ENCODE measurements around the gene ASIC4. TPM values are rescaled to one million over a fixed set of nuclear protein-coding genes. Genes with fewer than 3 reads are reported as not detected.

The ASIC4 gene
- total and polyA plus RNA-seq, 2 of the 13 experiments (the other 11 are each of a cell fraction or from before 2014, with no cell fraction given) = 0.03 TPM; not detected in 1

- CTCF ChIA-PET (ENCODE audit: low intra/inter-chr PET ratio, low total read pairs) = interaction anchor here (0.8 to 5.3 kb wide), 11 partner anchors 9 to 148 kb away, joined by 3 to 127 read pairs (median 8); partner anchors contain the start of gene STK11IP
- peak overlapping the region; percentile 84; the same call in 1 of the 2 replicates for H3K9ac ChIP-seq (ENCODE audit: insufficient read depth, low read depth, low read length)
- peak; percentile 65; the same call in 1 of the 2 replicates for TF ChIP-seq ZSCAN9 (CRISPR knock-in tag; IDR thresholded peaks at IDR 0.05; ENCODE audit: borderline replicate concordance)
- TF ChIP-seq TBX2 (CRISPR knock-in tag; IDR thresholded peaks at IDR 0.05; ENCODE audit: borderline replicate concordance) = peak; percentile 91
- peak; percentile 49; the same call in 1 of the 2 replicates for TF ChIP-seq MAZ (IDR thresholded peaks at IDR 0.05; ENCODE audit: borderline replicate concordance, low read depth, low read length)
- peak; percentile 97 for TF ChIP-seq MAZ (CRISPR knock-in tag; IDR thresholded peaks at IDR 0.05; ENCODE audit: low read depth)
- TF ChIP-seq RFX3 (CRISPR knock-in tag; IDR thresholded peaks at IDR 0.05) = no peak
- peak; percentile 58; the same call in 1 of the 2 replicates for TF ChIP-seq ZNF792 (CRISPR knock-in tag; IDR thresholded peaks at IDR 0.05)
- 0 out of 2 replicates have a peak, but pooled peaks have one; percentile 22 for TF ChIP-seq ZNF512B (CRISPR knock-in tag; IDR thresholded peaks at IDR 0.05; ENCODE audit: borderline replicate concordance)
- TF ChIP-seq ZNF746 (CRISPR knock-in tag; IDR thresholded peaks at IDR 0.05) = peak; percentile 61; the same call in 1 of the 2 replicates
- TF ChIP-seq ZNF10 (CRISPR knock-in tag; IDR thresholded peaks at IDR 0.05; ENCODE audit: borderline replicate concordance, low read depth) = no peak
- TF ChIP-seq RBFOX2 (IDR thresholded peaks at IDR 0.05; ENCODE audit: low read depth, low read length) = peak; percentile 76
- TF ChIP-seq ZNF800 (CRISPR knock-in tag; IDR thresholded peaks at IDR 0.05) = peak; percentile 86; the same call in 1 of the 2 replicates
- peak; percentile 69; the same call in 1 of the 2 replicates for TF ChIP-seq RFXAP (CRISPR knock-in tag; IDR thresholded peaks at IDR 0.05; ENCODE audit: borderline replicate concordance)
Measured at GRCh38 chr2:219541611-219542180, 27.4 kb downstream of the ASIC4 start.

More at GRCh38 chr2:219541611-219542180, 27.4 kb downstream of the ASIC4 start:
- peak; percentile 82 for DNase-seq (ENCODE audit: low spot score)
- H3K36me3 ChIP-seq (replicated peaks in 1 of 2; ENCODE audit: control insufficient read depth in 1 of 2, insufficient read depth in 2 of 2, low read length in 2 of 2) = peaks cover 15 to 27% of the 10 kb centered on the region in 2 experiments
- peak overlapping the region; percentile 90 for H3K4me2 ChIP-seq (ENCODE audit: low read depth, low read length)
- H3K4me3 ChIP-seq (replicated peaks in 1 of 3; ENCODE audit: insufficient read depth in 1 of 3, low read depth in 2 of 3, low read length in 3 of 3) = peak overlapping the region; percentile 87 to 90 (median 89); a peak in 5 of 6 replicates
- H3K79me2 ChIP-seq (ENCODE audit: insufficient read depth, low read length) = peaks cover 32% of the 10 kb centered on the region
- H3K27ac ChIP-seq (ENCODE audit: extremely low read length, insufficient read depth, low read length) = no peak overlapping the region
- no peaks in the 10 kb centered on the region for H3K9me3 ChIP-seq (ENCODE audit: low read length)
- 38% methylated on average over 36 of the region's 48 CpGs for WGBS (ENCODE audit: low lambda C conversion rate)
- no TSS peak for BruUV-seq (replicated peaks)
- peaks cover 0 to 3% of the 10 kb centered on the region in 2 experiments; a peak in 3 of 5 replicates for H3K27me3 ChIP-seq (ENCODE audit: control insufficient read depth in 1 of 2, insufficient read depth in 2 of 2, low read length in 2 of 2)
- peak; percentile 23 for ATAC-seq
- POLR2A ChIA-PET = interaction anchor here (0.6 to 3.9 kb wide), 3 partner anchors 19 to 56 kb away, joined by 3 to 44 read pairs (median 5); partner anchors contain the start of genes OBSL1 and STK11IP
- peaks cover 63% of the 10 kb centered on the region for H3K4me1 ChIP-seq (ENCODE audit: insufficient read depth, low read length)
- H4K20me1 ChIP-seq (ENCODE audit: insufficient read depth, low read length) = peaks cover 50% of the 10 kb centered on the region
- H2AFZ ChIP-seq (ENCODE audit: low read length) = no peak overlapping the region
- intact Hi-C loops (cut with micrococcal nuclease; ENCODE audit: unreplicated experiment) = loop anchor here (1.0 to 2.0 kb wide), 3 partner anchors 19 to 148 kb away; no protein-coding TSS in a partner anchor
- peak; percentile 72 for FAIRE-seq
- in situ Hi-C loops (cut with HindIII; ENCODE audit: extremely low pct_ligation_motif_present, low pct_unique_long_range_greater_than_20kb) = loop anchor here (5.0 kb wide), 1 partner anchor 101 kb away; no protein-coding TSS in a partner anchor

Data from HepG2 (cell line).